HL-60/S4 treated with phorbol 12-myristate 13-acetate at 8.2 ng/mL for 4 days and 3 days (cell line): Measurements from ENCODE around the gene CSRP3.
"Not testable (repeated sequence)": the region's sequence is repeated elsewhere in the genome, so short reads cannot be mapped to it uniquely, and the experiment has no call there.

Source experiments
- in situ Hi-C: fragments of 300-500 bp; cut with MboI; formaldehyde crosslinking; loops from 2 replicates; pipeline ENCODE4 v1.15.0; 2022; ENCODE audit warnings: low sequenced_read_pairs

Gene CSRP3

GRCh38 chr11:19187114-19187832 is 14.5 kb downstream of the CSRP3 start:
- in situ Hi-C loops = no loop called here

GRCh38 chr11:19185516-19186052 is 16.2 kb downstream of the CSRP3 start:
- in situ Hi-C loops = no loop called here

- in situ Hi-C loops = no loop called here
These were observed 16.7 kb downstream of the CSRP3 start for GRCh38 chr11:19185036-19185435.

GRCh38 chr11:19183646-19184045 is 18.1 kb downstream of the CSRP3 start:
- in situ Hi-C loops = no loop called here

- in situ Hi-C loops = no loop called here
These were observed 20.1 kb downstream of the CSRP3 start for GRCh38 chr11:19181531-19182261.

- in situ Hi-C loops = no loop called here
These were observed 25.1 kb downstream of the CSRP3 start for GRCh38 chr11:19176629-19177186.

- in situ Hi-C loops = no loop called here
These were observed 27.7 kb downstream of the CSRP3 start for GRCh38 chr11:19173964-19174638.

GRCh38 chr11:19173004-19173689 is 28.6 kb downstream of the CSRP3 start:
- in situ Hi-C loops = no loop called here

GRCh38 chr11:19168090-19168489 is 33.7 kb downstream of the CSRP3 start:
- in situ Hi-C loops = no loop called here

GRCh38 chr11:19164881-19165280 is 36.9 kb downstream of the CSRP3 start:
- in situ Hi-C loops = no loop called here

GRCh38 chr11:19164230-19164855 is 37.4 kb downstream of the CSRP3 start:
- in situ Hi-C loops = no loop called here

GRCh38 chr11:19163617-19164016 is 38.2 kb downstream of the CSRP3 start:
- in situ Hi-C loops = no loop called here

GRCh38 chr11:19162951-19163505 is 38.8 kb downstream of the CSRP3 start:
- in situ Hi-C loops = no loop called here

- in situ Hi-C loops = no loop called here
These were observed 40.1 kb downstream of the CSRP3 start for GRCh38 chr11:19161651-19162050.

GRCh38 chr11:19160847-19161246 is 40.9 kb downstream of the CSRP3 start:
- in situ Hi-C loops = no loop called here

GRCh38 chr11:19156892-19157291 is 44.9 kb downstream of the CSRP3 start:
- in situ Hi-C loops = no loop called here

- in situ Hi-C loops = no loop called here
These were observed 56.5 kb downstream of the CSRP3 start for GRCh38 chr11:19145319-19145718.

GRCh38 chr11:19136884-19137283 is 64.9 kb downstream of the CSRP3 start:
- in situ Hi-C loops = not testable (repeated sequence)

GRCh38 chr11:19134004-19134403 is 67.8 kb downstream of the CSRP3 start:
- in situ Hi-C loops = no loop called here
